ENCODE results near the gene BIRC5. TPM values are rescaled to one million over a fixed set of nuclear protein-coding genes. Genes with fewer than 3 reads are reported as not detected.
"Not testable (repeated sequence)": the region's sequence is repeated elsewhere in the genome, so short reads cannot be mapped to it uniquely, and the experiment has no call there.

BIRC5 gene
- total RNA-seq, 1 donor from 2014 or later = 134 TPM

GRCh38 chr17:78231991-78232858 is 18.2 kb downstream of the BIRC5 start:
- no peak for DNase-seq (ENCODE audit: low read depth, low spot score)
- no peak for TF ChIP-seq CTCF (conservative IDR thresholded peaks at IDR 0.05)

GRCh38 chr17:78232859-78233173 is 18.8 kb downstream of the BIRC5 start:
- Mint-ChIP-seq H3K36me3 (ENCODE audit: low read depth) (no peaks in the 10 kb centered on the region), H3K27me3 (ENCODE audit: low read depth) (peaks cover 45% of the 10 kb centered on the region), H3K4me3 (no peak overlapping the region), H3K27ac (ENCODE audit: unreplicated experiment) (no peak overlapping the region), H3K4me1 (no peaks in the 10 kb centered on the region), H3K9me3 (no peaks in the 10 kb centered on the region)
- no peak for TF ChIP-seq CTCF (conservative IDR thresholded peaks at IDR 0.05)
- no peak for DNase-seq (ENCODE audit: low read depth, low spot score)

More at GRCh38 chr17:78231991-78232858, 18.2 kb downstream of the BIRC5 start:
- H3K4me3 Mint-ChIP-seq = no peak overlapping the region
- H3K27me3 Mint-ChIP-seq (ENCODE audit: low read depth) = peaks cover 45% of the 10 kb centered on the region
- H3K4me1 Mint-ChIP-seq = no peaks in the 10 kb centered on the region
- no peaks in the 10 kb centered on the region for H3K9me3 Mint-ChIP-seq
- no peak overlapping the region for H3K27ac Mint-ChIP-seq (ENCODE audit: unreplicated experiment)
- H3K36me3 Mint-ChIP-seq (ENCODE audit: low read depth) = no peaks in the 10 kb centered on the region

- TF ChIP-seq CTCF (conservative IDR thresholded peaks at IDR 0.05) = no peak
- Mint-ChIP-seq H3K9me3 (no peaks in the 10 kb centered on the region), H3K36me3 (ENCODE audit: low read depth) (no peaks in the 10 kb centered on the region), H3K27ac (ENCODE audit: unreplicated experiment) (no peak overlapping the region), H3K27me3 (ENCODE audit: low read depth) (peaks cover 42% of the 10 kb centered on the region), H3K4me1 (no peaks in the 10 kb centered on the region), H3K4me3 (no peak overlapping the region)
- DNase-seq (ENCODE audit: low read depth, low spot score) = no peak
These were observed 19.6 kb downstream of the BIRC5 start for GRCh38 chr17:78233678-78234077.

- no peaks in the 10 kb centered on the region for H3K9me3 Mint-ChIP-seq
- TF ChIP-seq CTCF (conservative IDR thresholded peaks at IDR 0.05) = no peak
- no peaks in the 10 kb centered on the region for H3K36me3 Mint-ChIP-seq (ENCODE audit: low read depth)
- H3K27ac Mint-ChIP-seq (ENCODE audit: unreplicated experiment) = no peak overlapping the region
- H3K27me3 Mint-ChIP-seq (ENCODE audit: low read depth) = peaks cover 39% of the 10 kb centered on the region
- no peak overlapping the region for H3K4me3 Mint-ChIP-seq
- DNase-seq (ENCODE audit: low read depth, low spot score) = no peak
- H3K4me1 Mint-ChIP-seq = no peaks in the 10 kb centered on the region
These were observed 20.3 kb downstream of the BIRC5 start for GRCh38 chr17:78234261-78234865.

- not testable (repeated sequence) for H3K4me1 Mint-ChIP-seq; H3K9me3 Mint-ChIP-seq; H3K36me3 Mint-ChIP-seq (ENCODE audit: low read depth); H3K4me3 Mint-ChIP-seq; DNase-seq (ENCODE audit: low read depth, low spot score)
- Mint-ChIP-seq H3K27me3 (ENCODE audit: low read depth) (peaks cover 38% of the 10 kb centered on the region), H3K27ac (ENCODE audit: unreplicated experiment) (peak overlapping the region; percentile 75)
These were observed 21.0 kb downstream of the BIRC5 start for GRCh38 chr17:78235022-78235421.

- TF ChIP-seq CTCF (conservative IDR thresholded peaks at IDR 0.05) = no peak
- no peak overlapping the region for H3K4me3 Mint-ChIP-seq
- no peaks in the 10 kb centered on the region for H3K9me3 Mint-ChIP-seq
- no peak overlapping the region for H3K27ac Mint-ChIP-seq (ENCODE audit: unreplicated experiment)
- H3K36me3 Mint-ChIP-seq (ENCODE audit: low read depth) = no peaks in the 10 kb centered on the region
- H3K4me1 Mint-ChIP-seq = no peaks in the 10 kb centered on the region
- peaks cover 29% of the 10 kb centered on the region for H3K27me3 Mint-ChIP-seq (ENCODE audit: low read depth)
- no peak for DNase-seq (ENCODE audit: low read depth, low spot score)
These were observed 21.8 kb downstream of the BIRC5 start for GRCh38 chr17:78235885-78236284.
